HG02642 (cell line): ENCODE measurements around the gene ZNF784.

Experiments
- ATAC-seq: cut with Tn5 transposase; IDR thresholded peaks from one replicate; pipeline ENCODE4 v1.9.1; 2021; ENCODE audit warnings: mild to moderate bottlenecking; ENCODE audit not compliant: unreplicated experiment, poor library complexity

The ZNF784 gene

DNA sequence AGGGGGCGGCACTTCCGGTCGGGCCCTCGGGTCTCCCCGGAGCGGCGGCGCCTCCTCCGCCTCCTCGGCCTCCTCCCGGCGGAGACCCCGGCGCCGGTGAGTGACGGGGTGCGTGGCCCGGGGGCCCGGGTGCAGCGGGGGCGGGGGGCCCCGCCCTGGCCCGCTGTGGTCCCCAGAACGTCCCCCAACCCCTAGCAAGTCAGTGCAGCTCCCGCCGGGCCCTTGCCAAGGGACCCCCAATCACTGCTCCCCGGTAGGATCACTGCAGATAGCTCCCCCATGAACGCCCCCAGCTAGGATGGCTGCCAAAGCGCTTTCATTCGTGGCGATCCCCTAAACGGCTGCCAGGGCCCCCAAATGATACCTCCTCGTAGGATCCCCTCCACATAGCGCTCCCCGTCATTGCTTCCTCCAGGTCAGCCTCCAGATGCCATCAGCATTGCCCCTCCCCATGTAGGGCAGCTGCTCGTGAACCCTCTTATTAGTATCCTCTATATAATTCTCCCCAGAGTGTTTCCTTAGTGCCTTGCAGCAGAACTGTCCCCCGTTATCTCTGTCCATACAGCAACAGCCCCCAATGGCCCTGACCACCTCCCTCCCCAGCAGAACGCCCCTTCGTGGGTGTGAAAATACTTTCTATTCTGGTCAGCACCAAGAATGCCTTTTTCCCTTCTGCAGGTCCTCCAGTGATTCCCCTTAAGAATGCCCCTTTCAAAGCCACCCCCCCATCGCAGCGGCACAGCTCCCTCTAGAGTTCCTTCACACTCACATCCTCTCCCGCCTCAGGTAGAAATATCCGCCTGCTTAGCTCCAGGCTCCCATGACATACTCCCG, 18.5 kb downstream of the ZNF784 start, which contains the start of gene ZNF865:
Gene ZNF865, plus strand, starts transcription at position 11 of the 834 bp plus-strand sequence. CDS start 7,972 bp downstream, outside the sequence.
- peak; percentile 27 for ATAC-seq

DNA sequence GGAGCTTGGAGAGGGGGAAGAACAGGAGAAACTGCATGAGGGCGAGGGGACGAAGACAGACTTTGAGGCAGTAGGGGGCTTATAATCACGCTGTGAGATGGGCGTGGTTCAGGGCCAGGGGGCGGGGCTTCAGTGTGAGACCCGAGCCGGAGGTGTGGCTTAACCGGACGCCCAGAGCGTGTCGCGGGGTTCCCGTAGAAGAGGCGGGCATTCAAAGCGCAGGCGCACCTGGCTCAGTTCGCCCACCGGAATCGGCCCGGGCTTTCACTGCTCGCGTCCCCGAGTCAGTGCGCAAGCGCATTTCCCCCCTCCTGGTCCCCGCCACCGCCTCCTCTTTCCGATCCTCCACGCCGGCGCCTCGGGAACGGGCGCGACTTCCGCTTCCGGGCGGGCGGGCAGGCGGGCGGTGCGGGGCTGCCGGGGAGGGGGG, 19.1 kb downstream of the ZNF784 start:
- peak; percentile 79 for ATAC-seq

DNA sequence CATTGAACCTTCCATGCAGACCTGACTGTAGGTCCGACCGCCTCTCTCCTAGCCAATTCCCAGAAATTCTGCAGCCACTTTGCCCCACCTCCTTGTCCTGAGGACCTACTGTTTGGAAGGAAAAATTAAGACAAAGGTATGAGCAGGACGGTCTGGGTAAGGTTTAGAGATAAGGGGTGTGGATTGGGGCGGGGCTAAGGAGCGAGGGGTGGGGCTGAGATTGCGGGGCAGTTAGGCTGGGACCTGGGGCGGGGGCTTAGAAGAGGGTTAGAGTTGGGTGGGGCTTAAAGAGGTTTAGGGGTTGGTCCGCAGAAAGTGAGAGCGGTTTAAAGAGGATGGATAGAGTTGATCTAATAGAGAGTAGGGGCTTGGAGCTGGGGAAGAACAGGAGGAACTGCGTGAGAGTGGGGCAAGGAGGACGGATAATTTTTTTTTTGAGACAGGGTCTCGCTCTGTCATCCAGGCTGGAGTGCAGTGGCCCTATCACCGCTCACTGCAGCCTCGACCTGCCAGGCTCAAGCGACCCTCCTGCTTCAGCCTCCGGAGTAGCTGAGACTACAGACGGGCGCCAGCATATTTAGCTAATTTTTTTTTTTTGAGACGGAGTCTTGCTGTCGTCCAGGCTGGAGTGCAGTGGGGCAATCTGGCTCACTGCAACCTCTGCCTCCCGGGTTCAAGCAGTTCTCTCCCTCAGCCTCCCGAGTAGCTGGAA, 20.6 kb downstream of the ZNF784 start:
- ATAC-seq, result no peak

DNA sequence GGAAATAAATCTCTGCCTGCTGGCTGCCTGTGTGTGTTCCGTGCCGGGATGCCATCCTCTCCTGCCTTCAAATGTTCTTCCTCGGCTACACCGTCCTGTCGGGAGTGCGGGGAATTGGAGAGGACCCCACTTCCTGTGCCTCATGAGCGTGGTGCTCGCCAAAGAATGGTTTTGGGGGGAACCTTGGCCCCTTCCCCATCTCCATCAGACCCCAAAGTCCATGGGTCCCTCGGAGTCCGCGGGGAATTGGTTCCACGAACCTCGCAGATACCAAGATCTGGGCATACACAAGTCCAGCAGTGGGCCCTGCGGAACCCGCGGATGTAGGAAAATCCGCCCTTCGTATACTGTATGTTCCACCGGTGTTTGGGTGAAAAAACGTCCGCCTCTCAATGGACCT, 21.3 kb downstream of the ZNF784 start:
- no peak for ATAC-seq

DNA sequence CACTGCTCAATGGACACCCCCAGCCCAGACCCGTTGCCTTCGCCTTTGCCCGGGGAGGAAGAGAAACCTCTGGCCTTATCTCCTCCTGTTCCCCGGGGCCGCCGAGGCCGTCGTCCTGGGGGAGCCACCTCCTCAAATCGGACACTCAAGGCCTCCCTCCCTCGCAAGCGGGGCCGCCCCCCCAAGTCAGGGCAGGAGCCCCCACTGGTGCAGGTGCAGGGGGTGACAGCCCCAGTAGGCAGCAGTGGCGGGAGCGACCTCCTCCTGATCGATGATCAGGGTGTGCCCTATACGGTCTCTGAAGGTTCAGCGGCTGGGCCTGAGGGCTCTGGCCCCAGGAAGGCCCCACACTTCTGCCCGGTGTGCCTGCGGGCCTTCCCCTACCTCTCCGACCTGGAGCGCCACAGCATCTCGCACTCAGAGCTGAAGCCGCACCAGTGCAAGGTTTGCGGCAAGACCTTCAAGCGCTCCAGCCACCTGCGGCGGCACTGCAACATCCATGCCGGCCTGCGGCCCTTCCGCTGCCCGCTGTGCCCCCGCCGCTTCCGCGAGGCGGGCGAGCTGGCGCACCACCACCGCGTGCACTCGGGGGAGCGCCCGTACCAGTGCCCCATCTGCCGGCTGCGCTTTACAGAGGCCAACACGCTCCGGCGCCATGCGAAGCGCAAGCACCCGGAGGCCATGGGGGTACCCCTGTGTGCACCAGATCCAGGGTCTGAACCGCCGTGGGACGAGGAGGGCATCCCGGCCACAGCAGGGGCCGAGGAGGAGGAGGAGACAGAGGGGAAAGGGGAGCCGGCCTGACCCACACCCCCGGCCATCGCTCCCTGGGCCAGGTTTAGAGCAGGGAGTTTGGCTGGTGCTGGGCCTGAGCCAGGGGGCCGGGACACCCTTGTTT, 22.0 kb downstream of the ZNF784 start:
- no peak for ATAC-seq

DNA sequence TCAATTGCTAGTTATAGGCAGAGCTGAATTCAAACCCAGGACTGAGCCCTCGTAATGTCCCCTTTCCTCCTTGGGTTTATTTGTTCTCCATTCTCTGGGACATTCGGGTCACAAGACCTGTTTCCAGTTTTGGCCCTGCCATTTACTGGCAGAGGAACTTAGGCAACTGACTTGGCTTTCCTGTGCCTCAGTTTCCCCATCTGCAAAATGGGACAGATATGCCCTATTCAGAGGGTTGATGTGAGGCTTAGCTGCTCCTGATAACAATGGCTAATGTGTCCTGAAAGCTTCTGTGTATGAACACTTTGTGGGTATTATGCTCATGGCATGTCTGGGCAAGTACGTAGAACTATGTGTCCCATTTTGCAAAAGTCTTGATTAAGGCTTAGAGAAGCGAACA, 23.3 kb downstream of the ZNF784 start:
- ATAC-seq, result no peak

DNA sequence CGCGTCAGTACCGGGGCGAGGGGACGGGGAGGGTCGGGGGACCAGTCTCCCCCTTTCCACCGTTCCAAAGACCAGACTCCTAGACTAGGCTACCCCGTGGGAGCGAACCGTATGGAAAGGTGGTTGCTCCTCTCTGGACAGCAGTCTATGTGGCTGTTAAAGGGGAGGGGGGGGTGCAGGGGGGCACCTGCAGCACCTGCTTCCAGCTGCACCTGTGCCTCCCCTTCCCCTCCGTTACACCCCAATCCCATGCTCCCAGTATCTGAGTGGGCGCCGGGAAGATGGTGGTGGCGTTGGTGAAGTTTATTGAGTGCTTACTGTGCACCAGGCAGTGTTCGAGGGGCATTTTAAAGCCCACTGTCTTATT, 23.7 kb downstream of the ZNF784 start:
- no peak for ATAC-seq

DNA sequence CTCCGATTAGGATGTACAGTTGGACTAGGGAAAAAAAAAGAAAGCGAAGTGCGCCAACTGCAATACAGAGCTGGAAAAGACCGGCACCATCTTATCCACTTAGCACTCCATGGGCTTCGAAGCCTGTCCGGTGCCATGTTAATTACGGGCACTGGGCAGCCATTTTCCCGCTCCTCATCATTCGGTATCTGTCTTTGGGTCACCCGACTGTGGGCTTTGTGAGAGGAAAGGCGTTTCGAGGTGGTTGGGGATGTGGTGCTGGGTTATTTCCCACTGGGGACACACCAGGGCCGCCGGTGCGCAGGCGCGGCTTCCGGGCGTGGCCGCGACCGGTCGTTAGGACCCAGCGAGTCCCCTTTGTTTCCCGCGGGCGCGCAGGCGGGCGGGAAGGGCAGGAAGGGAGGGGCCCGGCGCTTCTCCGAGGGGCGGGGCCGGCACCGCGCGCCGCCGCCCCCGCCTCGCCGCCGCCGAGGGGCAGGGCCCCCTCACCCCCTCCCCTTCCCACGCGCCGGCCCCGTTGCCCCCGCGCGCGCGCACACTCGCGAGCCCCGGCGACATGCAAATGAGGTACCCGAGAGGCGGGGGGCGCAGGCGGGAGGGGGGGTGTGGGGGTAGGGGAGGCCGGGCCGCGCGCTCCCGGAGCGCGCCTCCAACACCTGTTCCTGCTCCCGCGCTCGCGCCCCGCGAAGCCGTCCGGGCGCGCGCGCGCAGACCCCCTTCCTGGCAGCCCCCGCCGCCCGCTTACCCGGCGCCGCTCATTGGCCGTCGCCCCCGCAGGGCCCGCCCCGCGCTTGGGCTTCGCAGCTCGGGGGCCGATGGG, 24.3 kb downstream of the ZNF784 start, which contains the start of gene ZNF524:
Gene ZNF524, plus strand, starts transcription at position 447 of the 820 bp plus-strand sequence. CDS start 1,825 bp downstream, outside the sequence.
- peak; percentile 51 for ATAC-seq

DNA sequence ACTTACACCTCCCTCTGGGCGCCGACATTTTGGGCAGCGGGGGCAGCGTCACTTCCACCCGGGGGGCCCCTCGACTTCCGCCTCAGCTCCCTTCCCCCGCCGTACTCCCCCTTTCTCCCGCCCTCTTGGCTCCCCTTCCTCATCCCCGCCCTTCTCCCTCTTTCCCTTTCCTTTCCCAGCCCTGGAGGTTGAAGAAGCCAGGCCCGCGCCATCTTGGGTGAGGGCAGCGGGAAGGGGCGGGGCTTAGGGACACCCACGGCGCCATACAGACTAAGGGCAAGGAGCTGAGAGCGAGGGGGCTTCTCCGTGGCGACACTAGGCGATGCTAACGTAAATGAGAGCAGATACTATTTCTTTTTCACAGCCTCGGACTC, 24.9 kb downstream of the ZNF784 start, which contains the start of gene FIZ1:
Gene FIZ1, minus strand, starts transcription at position 50 of the 374 bp plus-strand sequence. CDS start 1,652 bp downstream, outside the sequence.
- peak; percentile 60 for ATAC-seq

DNA sequence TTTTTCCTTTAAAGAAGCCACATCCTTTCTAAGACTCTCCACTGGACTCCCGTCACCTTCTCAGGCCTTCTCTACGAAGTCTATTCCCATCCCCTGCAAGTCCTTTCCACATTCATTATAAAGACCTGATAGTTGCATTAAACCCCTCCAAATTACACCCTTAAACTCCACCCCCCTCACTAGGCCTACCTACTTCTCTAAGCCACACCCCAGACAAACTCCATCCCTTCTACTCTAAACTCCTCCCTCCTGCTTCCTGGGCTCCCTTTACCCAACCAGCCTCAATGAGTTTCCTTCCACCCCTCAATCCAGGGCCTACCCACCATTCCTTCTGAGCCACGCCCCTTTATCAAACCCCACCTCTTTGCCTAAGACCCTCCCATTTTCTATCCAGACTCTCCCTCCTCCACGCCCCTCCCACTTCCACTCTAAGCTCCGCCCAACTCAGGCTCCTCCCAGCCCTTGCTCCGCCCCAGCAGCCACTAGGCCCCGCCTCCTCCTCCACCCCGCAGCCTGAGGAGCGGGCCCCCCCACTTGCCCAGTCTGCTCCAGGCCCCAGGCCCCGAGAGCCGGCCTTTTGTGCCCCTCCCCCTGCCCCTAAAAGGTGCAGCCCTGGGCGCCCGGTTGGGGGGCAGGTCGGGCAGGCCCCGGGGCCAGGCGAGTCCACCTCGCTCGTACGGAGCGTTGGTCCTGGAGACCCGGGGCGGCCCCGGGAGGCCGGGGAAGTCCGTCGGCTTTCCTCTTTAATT, 25.5 kb downstream of the ZNF784 start:
- ATAC-seq, result peak; percentile 52

DNA sequence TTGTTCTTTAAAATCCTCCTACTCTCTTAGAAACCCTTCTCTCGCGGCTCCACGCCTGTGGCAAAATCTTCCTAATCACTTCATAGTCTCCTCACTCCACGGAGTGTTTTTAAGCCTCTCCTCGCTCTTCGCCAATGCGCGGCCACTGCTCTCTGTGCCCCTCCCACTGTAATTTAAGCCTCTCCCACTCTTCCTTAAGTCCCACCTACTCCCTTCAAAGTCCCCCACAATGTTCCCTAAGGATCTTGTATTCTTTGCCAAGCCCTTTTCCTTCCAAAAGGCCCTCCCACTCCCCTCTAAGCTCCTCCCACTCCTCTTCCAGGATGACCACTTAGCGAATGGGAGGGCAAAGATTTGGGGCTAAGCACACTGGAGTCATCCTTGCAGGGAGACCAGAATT, 26.3 kb downstream of the ZNF784 start:
- ATAC-seq, result no peak

DNA sequence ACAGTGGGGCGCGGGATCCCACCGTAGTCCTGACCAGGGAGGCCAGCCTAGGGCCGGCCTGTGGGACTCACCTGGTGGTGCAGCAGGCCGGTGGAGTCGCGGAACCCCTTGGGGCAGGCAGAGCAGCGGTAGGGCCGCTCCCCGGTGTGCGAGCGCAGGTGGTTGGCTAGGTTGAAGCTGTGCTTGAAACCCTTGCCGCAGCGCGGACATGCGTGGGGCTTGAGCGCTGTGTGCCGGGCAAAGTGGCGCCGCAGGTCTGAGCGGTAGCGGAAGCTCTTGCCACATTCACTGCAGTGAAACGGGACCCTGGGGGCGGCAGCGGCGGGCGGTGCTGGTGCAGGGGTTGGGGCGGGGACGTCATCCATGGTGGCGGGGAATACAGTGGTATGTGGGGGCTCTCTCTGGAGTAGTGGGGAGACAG, 26.9 kb downstream of the ZNF784 start:
- no peak for ATAC-seq

DNA sequence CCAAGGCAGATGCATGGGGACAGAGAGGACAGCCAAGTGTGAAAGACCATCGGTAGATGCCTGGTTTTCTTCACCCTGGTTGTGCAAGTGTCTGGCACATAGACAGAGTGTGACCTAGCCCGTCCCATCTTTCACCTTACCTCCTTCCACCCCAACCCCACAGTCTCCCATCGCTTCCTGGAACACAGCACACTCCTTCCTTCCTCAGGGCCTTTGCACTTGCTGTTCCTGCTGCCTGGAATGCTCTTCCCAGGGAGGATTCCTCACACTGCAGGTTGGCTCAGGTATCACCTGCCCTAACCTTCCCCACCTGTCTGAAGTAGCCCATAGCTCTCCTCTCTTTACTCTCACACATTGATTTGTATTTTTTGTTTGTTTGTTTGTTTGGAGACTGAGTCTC, 28.1 kb downstream of the ZNF784 start:
- no peak for ATAC-seq

DNA sequence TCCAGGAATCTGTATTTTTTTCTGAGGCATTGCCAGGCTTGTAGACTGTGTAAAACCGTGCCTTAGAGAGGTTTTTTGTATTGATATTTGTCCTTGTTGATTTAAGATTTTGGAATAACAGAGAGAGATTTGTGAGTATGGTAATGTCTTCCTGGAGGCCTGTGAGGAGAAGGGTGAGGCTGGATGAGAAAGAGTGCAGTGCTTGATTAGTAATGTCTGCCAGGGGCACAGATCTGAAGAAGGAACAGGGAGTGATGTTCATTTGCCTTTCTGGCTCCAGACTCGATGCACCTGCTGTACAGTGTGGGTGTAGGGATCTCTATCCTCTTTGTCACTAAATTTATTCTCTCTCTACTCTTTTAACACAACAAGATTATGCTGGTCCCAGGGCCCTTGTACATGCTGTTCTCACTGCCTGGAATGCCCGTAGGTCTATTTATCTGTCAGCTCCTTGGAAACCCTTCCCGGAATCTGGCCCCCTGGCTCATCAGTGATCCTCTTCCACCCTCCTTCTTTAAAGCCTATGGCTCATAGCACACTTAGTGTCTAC, 29.3 kb downstream of the ZNF784 start:
- no peak for ATAC-seq

DNA sequence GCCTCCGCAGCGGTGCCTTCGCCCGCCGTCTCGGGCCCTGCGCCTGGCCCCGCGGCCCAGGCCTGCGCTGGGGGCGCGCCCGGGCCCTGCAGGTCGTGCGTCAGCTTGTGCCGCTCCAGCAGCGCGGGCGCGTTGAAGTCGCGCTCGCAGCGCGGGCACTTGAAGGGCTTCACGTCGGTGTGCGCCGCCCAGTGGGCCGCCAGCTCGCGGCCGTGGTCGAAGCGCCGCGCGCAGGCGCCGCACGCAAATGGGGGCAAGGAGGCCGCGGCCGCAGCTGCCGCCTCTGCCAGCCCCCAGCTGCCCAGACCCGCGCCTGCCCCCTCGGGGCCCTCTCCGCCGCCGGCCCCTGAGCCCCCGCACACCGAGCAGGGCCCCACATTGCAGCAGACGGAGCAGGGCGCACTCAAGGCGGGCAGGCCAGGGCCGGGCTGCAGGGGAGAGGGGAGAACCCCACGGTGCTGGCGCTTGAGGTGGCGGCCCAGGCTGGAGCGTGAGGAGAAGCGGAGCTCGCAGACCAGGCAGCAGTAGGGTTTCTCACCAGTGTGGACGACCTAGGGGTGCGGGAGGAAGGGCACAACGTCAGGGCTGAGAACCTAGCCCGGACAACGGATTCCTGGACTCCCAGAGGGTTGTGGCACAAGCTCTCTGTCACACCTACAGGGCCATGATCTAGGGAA, 31.1 kb downstream of the ZNF784 start:
- no peak for ATAC-seq

DNA sequence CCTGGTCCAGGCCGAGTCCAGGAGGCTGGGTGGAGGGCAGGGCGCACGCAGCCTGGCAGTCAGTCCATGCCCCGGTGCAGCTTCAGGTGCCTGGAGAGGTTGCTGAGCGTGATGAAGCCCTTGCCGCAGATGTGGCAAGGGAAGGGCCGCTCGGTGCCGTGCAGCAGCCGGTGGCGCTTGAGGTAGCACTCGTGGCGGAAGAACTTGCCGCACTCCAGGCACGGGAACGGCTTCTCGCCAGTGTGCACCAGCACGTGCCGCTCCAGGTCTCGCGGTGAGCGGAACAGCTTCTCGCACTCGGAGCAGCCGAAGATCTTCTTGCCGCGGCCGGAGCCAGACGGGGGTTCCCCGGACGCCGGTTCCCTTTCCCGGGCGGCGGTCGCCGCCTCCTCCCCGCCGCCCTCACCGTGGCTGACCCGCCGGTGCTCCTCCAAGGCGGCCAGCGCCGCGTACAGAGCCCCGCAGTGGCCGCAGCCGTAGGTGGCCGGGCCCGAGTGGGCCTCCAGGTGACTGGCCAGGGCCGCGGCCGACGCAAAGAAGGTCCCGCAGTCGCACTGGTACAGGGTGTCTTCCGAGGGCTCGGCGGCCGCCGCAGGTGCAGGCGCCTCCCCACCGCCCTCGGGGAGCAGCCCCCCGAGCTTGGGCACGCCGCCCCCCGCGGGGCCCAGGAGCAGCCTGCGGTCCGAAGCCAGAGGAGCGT, 31.8 kb downstream of the ZNF784 start:
- ATAC-seq, result no peak

DNA sequence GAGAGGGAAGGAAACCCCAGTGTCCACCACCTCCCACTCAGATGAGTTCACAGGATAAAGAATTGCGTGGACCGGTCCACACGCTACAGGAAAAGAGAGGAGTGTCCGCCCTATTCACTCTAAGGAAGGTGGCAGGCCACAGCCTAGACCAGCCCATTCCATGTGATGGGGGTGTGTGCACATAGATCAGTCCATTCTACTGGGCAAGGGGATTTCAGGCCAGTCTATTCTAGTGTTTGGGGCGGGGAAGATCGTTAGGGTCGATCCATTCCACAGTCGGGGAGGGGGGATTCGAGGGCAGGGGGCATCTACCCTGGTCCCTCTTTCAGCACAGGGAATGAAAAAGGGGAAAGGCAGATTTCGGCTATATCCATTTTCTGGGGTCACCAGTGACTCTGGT, 32.8 kb downstream of the ZNF784 start:
- no peak for ATAC-seq
